Mesenchymal stem cell (in vitro differentiated cells and primary cell): ENCODE results near the gene PIBF1.

Experiments
- DNase-seq: peaks from one replicate; pipeline ENCODE4 v3.0.0-alpha.2; 2013
- H2AFZ ChIP-seq: one replicate; pipeline ENCODE4 v1.6.1; 2013; ENCODE audit warnings: low read depth, mild to moderate bottlenecking, control low read depth, inconsistent platforms, low read length, moderate library complexity
- H2AK5ac ChIP-seq: 2 replicates; pipeline ENCODE4 v1.6.1; 2013; ENCODE audit warnings: low read length, moderate library complexity, mild to moderate bottlenecking, inconsistent platforms; ENCODE audit not compliant: severe bottlenecking
- H2BK120ac ChIP-seq: one replicate; pipeline ENCODE4 v1.6.1; 2013; ENCODE audit warnings: low read depth, mild to moderate bottlenecking, inconsistent platforms, low read length, moderate library complexity
- H2BK12ac ChIP-seq, 2 experiments: one replicate each; pipeline ENCODE4 v1.6.1; 2013; ENCODE audit warnings: inconsistent platforms in 2 of 2, low read length in 2 of 2, mild to moderate bottlenecking in 2 of 2, moderate library complexity in 2 of 2, control low read depth in 1 of 2
- H2BK15ac ChIP-seq: one replicate; pipeline ENCODE4 v1.6.1; 2013; ENCODE audit warnings: mild to moderate bottlenecking, low read depth, inconsistent platforms; ENCODE audit not compliant: poor library complexity, severe bottlenecking
- H2BK5ac ChIP-seq: 2 replicates; pipeline ENCODE4 v1.6.1; 2013; ENCODE audit warnings: low read depth, mild to moderate bottlenecking, low read length, control low read depth, inconsistent platforms; ENCODE audit not compliant: poor library complexity, severe bottlenecking
- H3K14ac ChIP-seq, 2 experiments: one replicate each; pipeline ENCODE4 v1.6.1; 2013; ENCODE audit warnings: inconsistent platforms in 2 of 2, low read length in 2 of 2, control low read depth in 1 of 2, mild to moderate bottlenecking in 1 of 2, moderate library complexity in 1 of 2
- H3K18ac ChIP-seq, 2 experiments: one replicate each; pipeline ENCODE4 v1.6.1; 2013; ENCODE audit warnings: inconsistent platforms in 2 of 2, low read length in 2 of 2, control low read depth in 1 of 2, low read depth in 1 of 2, mild to moderate bottlenecking in 1 of 2
- H3K23ac ChIP-seq, 2 experiments: one replicate each; pipeline ENCODE4 v1.6.1; 2013; ENCODE audit warnings: inconsistent platforms in 2 of 2, low read length in 2 of 2, mild to moderate bottlenecking in 2 of 2, moderate library complexity in 2 of 2, control low read depth in 1 of 2
- H3K27ac ChIP-seq: 2 replicates; pipeline ENCODE4 v1.5.1; 2013; ENCODE audit warnings: mild to moderate bottlenecking, moderate library complexity, low read length, control low read depth, inconsistent platforms; ENCODE audit not compliant: poor library complexity, severe bottlenecking
- H3K27me3 ChIP-seq, 2 experiments: 2 replicates each; pipeline versions ENCODE4 v1.6.1 to v1.7.0; 2013; ENCODE audit warnings: low read length in 2 of 2, mild to moderate bottlenecking in 2 of 2, moderate library complexity in 2 of 2, control low read depth in 1 of 2, inconsistent platforms in 1 of 2; ENCODE audit not compliant: control insufficient read depth in 1 of 2, insufficient read depth in 1 of 2
- H3K36me3 ChIP-seq, 2 experiments: 2 replicates each; pipeline versions ENCODE4 v1.6.1 to v1.7.0; 2013; ENCODE audit warnings: low read length in 2 of 2, control low read depth in 1 of 2, inconsistent platforms in 1 of 2, low read depth in 1 of 2, mild to moderate bottlenecking in 1 of 2; ENCODE audit not compliant: insufficient read depth in 2 of 2, control insufficient read depth in 1 of 2
- H3K4ac ChIP-seq, 2 experiments: one replicate each; pipeline ENCODE4 v1.6.1; 2013; ENCODE audit warnings: inconsistent platforms in 2 of 2, low read length in 2 of 2, mild to moderate bottlenecking in 2 of 2, moderate library complexity in 2 of 2, control low read depth in 1 of 2, low read depth in 1 of 2
- H3K4me1 ChIP-seq: 2 replicates; pipeline ENCODE4 v1.6.1; 2013; ENCODE audit warnings: low read depth, low read length, control low read depth; ENCODE audit not compliant: control insufficient read depth, insufficient read depth
- H3K4me2 ChIP-seq: 2 replicates; pipeline ENCODE4 v1.6.1; 2013; ENCODE audit warnings: low read length, mild to moderate bottlenecking, inconsistent platforms; ENCODE audit not compliant: poor library complexity, severe bottlenecking
- H3K4me3 ChIP-seq, 2 experiments: 2 replicates each; pipeline versions ENCODE4 v1.5.1 to v1.7.0; 2013; ENCODE audit warnings: low read length in 2 of 2, mild to moderate bottlenecking in 2 of 2, control low read depth in 1 of 2, low read depth in 1 of 2; ENCODE audit not compliant: insufficient read depth in 1 of 2
- H3K79me1 ChIP-seq: replicated peaks from 2 replicates; pipeline ENCODE4 v1.6.1; 2013; ENCODE audit warnings: mild to moderate bottlenecking, control low read depth, low read length, inconsistent platforms; ENCODE audit not compliant: poor library complexity, severe bottlenecking
- H3K9ac ChIP-seq: 2 replicates; pipeline ENCODE4 v1.7.0; 2013; ENCODE audit warnings: mild to moderate bottlenecking, low read length, moderate library complexity
- H3K9me3 ChIP-seq: 2 replicates; pipeline ENCODE4 v1.7.0; 2013; ENCODE audit warnings: mild to moderate bottlenecking, low read length; ENCODE audit not compliant: control insufficient read depth
- H4K8ac ChIP-seq: one replicate; pipeline ENCODE4 v1.6.1; 2013; ENCODE audit warnings: inconsistent platforms, mild to moderate bottlenecking, low read length, moderate library complexity
- H4K91ac ChIP-seq: one replicate; pipeline ENCODE4 v1.6.1; 2013; ENCODE audit warnings: mild to moderate bottlenecking, low read length, inconsistent platforms
- WGBS: methylation state at CpG from one replicate; pipeline ENCODE4 v1.1.7; 2013; ENCODE audit warnings: mixed read lengths; 5-methylcytosine and 5-hydroxymethylcytosine counted together

The PIBF1 gene

DNA sequence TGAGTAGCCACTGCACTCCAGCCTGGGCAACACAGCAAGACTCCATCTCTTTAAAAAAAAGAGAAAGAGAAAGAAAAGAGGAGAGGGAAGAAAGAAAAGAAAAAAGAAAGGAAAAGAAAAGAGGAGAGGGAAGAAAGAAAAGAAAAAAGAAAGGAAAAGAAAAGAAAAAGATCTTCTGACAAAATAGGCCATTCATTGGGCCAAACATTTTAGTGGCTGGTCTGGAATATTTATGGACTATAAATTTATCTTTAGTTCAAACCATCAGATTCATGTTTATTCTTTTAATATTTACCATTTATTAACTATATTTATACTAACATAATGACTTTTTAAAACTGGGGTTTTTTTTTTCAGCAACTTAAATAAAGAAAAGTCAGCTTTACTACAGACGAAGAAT is 191.3 kb downstream of the PIBF1 start:
- H2BK120ac ChIP-seq, result no peak overlapping the region
- H4K8ac ChIP-seq, result no peak overlapping the region
- WGBS, result no CpG with 5 or more reads among the region's 1 CpG
- peaks cover 2% of the 10 kb centered on the region for H3K79me1 ChIP-seq
- no peak overlapping the region for H2AK5ac ChIP-seq
- DNase-seq, result no peak
- H2BK12ac ChIP-seq, result no peak overlapping the region
- no peak overlapping the region for H4K91ac ChIP-seq
- H3K4me2 ChIP-seq, result no peak overlapping the region
- no peaks in the 10 kb centered on the region for H3K27me3 ChIP-seq
- no peaks in the 10 kb centered on the region for H3K9me3 ChIP-seq
- H3K9ac ChIP-seq, result no peak overlapping the region
- H3K4ac ChIP-seq, result no peak overlapping the region
- H2AFZ ChIP-seq, result no peak overlapping the region
- no peak overlapping the region for H3K27ac ChIP-seq
- no peak overlapping the region for H2BK15ac ChIP-seq
- H3K14ac ChIP-seq, result no peak overlapping the region
- H2BK5ac ChIP-seq, result no peak overlapping the region
- H3K36me3 ChIP-seq, result peaks cover 0 to 17% of the 10 kb centered on the region in 2 experiments
- H3K18ac ChIP-seq, result no peak overlapping the region
- no peak overlapping the region for H3K4me3 ChIP-seq
- no peaks in the 10 kb centered on the region for H3K4me1 ChIP-seq
- H3K23ac ChIP-seq, result no peak overlapping the region

DNA sequence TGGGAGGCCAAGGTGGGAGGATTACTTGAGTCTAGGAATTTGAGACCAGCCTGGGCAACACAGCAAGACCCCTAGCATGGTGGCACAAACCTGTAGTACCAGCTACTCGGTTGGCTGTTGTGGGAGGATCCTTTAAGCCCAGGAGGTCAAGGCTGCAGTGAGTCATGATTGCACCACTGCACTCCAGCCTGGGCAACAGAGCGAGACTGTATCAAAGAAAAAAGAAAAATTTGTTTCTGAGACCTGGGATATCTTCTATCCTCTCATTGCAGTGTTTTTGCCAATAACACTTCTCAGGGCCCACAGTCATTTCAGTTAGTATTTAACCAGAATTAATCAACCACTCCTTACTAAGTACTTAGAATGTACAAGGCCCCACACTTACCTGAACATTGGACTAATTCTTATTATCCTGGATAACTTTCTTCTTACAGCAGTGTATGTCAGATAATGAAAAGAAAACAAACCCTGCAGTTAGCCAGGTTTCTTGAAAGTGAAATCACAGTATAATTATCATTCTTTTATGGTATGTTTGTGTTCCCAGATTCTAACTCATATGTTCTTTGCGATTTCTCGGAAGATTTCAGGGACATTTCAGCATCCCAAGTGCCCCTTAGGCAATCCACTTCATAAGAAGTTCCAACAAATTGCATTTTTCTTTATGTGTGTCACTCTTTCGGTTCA is 201.3 kb downstream of the PIBF1 start:
- H2AFZ ChIP-seq, result no peak overlapping the region
- peak overlapping the region in 1 of 2 experiments; percentile 42 for H3K4me3 ChIP-seq
- H4K91ac ChIP-seq, result no peak overlapping the region
- H2AK5ac ChIP-seq, result no peak overlapping the region
- peaks cover 1% of the 10 kb centered on the region for H3K79me1 ChIP-seq
- peak overlapping the region; percentile 84 for H3K9ac ChIP-seq
- H3K36me3 ChIP-seq, result no peaks in the 10 kb centered on the region
- no peaks in the 10 kb centered on the region for H3K27me3 ChIP-seq
- no peak overlapping the region for H3K4ac ChIP-seq
- H3K23ac ChIP-seq, result no peak overlapping the region
- H2BK5ac ChIP-seq, result no peak overlapping the region
- no peaks in the 10 kb centered on the region for H3K4me1 ChIP-seq
- H2BK120ac ChIP-seq, result no peak overlapping the region
- H3K4me2 ChIP-seq, result no peak overlapping the region
- H3K18ac ChIP-seq, result no peak overlapping the region
- no peak overlapping the region for H2BK15ac ChIP-seq
- H3K14ac ChIP-seq, result no peak overlapping the region
- DNase-seq, result peak; percentile 57
- no peak overlapping the region for H4K8ac ChIP-seq
- no peak overlapping the region for H2BK12ac ChIP-seq
- H3K9me3 ChIP-seq, result no peaks in the 10 kb centered on the region
- peak overlapping the region; percentile 62 for H3K27ac ChIP-seq
- 88% methylated on average over 4 of the region's 5 CpGs for WGBS

DNA sequence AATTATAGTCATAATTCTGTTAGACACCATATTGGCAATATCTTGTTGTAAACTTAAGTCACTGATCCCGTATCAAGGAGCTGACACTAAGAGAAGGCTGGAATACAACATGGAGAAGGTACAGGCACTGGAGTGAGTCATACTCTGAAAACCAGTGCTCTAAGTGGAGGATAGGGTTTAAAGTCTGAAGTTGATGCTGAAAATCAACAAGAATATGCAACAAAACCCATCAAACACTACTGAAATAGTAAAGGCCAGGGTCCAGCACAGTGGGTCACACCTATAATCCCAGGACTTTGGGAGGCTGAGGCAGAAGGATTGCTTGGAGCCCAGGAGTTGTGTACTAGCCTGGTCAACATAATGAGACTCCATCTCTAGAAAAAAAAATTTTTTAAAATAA is 203.7 kb downstream of the PIBF1 start:
- Histone ChIP-seq H4K8ac (no peak overlapping the region), H3K4me1 (no peaks in the 10 kb centered on the region), H2BK5ac (no peak overlapping the region), H3K27me3 (no peaks in the 10 kb centered on the region), H3K9me3 (no peaks in the 10 kb centered on the region), H3K4ac (no peak overlapping the region), H3K79me1 (no peaks in the 10 kb centered on the region), H3K14ac (no peak overlapping the region), H3K4me2 (no peak overlapping the region), H3K36me3 (no peaks in the 10 kb centered on the region), H2AFZ (no peak overlapping the region), H2BK120ac (no peak overlapping the region), H3K27ac (no peak overlapping the region), H3K9ac (no peak overlapping the region), H2BK12ac (no peak overlapping the region), H3K4me3 (no peak overlapping the region), H2AK5ac (no peak overlapping the region), H3K18ac (no peak overlapping the region), H4K91ac (no peak overlapping the region), H2BK15ac (no peak overlapping the region), H3K23ac (no peak overlapping the region)
- DNase-seq, result no peak
- 93% methylated on average over 1 of the region's 1 CpG for WGBS

DNA sequence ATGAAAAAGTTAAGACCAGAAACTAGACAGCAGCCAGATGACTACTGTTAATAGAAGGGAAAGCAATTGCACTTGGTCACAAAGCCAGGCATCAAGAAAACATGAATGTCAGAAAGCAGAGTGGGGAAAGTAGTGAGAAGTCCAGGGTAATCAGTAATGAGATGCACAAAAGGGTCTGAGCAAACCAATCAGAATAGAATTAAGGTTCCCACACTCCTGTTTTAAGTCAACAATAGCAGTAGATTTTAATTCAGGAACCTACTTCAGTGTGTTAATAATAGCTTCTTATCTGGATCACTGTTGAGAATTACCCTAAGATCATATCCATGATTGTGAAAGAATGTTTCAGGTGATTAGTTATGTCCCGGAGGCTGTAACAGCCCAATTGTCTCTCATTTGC is 204.3 kb downstream of the PIBF1 start:
- H2BK120ac ChIP-seq, result no peak overlapping the region
- H2AK5ac ChIP-seq, result no peak overlapping the region
- no peak overlapping the region for H2BK5ac ChIP-seq
- no peak overlapping the region for H2BK15ac ChIP-seq
- no peak overlapping the region for H3K4me3 ChIP-seq
- H3K23ac ChIP-seq, result no peak overlapping the region
- no peak overlapping the region for H2BK12ac ChIP-seq
- no peak overlapping the region for H3K4ac ChIP-seq
- H3K9ac ChIP-seq, result no peak overlapping the region
- no peak overlapping the region for H4K8ac ChIP-seq
- H3K4me2 ChIP-seq, result no peak overlapping the region
- no peak overlapping the region for H3K14ac ChIP-seq
- H3K9me3 ChIP-seq, result no peaks in the 10 kb centered on the region
- H3K27ac ChIP-seq, result no peak overlapping the region
- 100% methylated on average over 1 of the region's 1 CpG for WGBS
- H4K91ac ChIP-seq, result no peak overlapping the region
- H2AFZ ChIP-seq, result no peak overlapping the region
- no peaks in the 10 kb centered on the region for H3K79me1 ChIP-seq
- DNase-seq, result no peak
- H3K4me1 ChIP-seq, result no peaks in the 10 kb centered on the region
- H3K18ac ChIP-seq, result no peak overlapping the region
- H3K27me3 ChIP-seq, result no peaks in the 10 kb centered on the region
- H3K36me3 ChIP-seq, result no peaks in the 10 kb centered on the region
